NCI-H69 (cell line): Measurements from ENCODE around the gene ZNF174.
A peak's percentile ranks its signal among the peaks of the same experiment; 100 is the strongest.

Experiments
- DNase-seq: peaks from one replicate; lab custom pipeline; 2025; lab: John Stamatoyannopoulos, UW

Gene ZNF174

GRCh38 chr16:3400779-3401688 is at the start of gene ZNF174, which contains the start of gene ZSCAN32:
Gene ZNF174 (plus strand): TSS chr16:3401215. CDS start chr16:3402005, 790 bp downstream.
Gene ZSCAN32 (minus strand): TSS chr16:3401004. CDS start chr16:3397557, 3,447 bp downstream.
- peak; percentile 99 for DNase-seq

DNA sequence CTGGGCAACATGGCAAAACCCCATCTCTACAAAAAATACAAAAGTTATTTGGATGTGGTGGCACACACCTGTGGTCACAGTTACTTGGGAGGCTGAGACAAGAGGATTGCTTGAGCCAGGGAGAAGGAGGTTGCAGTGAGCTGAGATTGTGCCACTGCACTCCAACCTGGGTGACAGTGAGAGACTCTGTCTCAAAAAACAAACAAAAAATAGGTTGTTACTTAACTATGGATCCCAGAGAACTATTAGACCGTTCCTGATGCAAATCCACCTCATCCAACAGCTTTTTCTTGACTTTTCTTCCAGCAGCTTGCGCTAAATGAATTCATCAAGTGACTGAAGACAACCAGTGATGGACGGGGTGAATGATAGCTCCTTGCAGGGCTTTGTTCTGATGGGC is 45.4 kb upstream of the ZNF174 start, which contains the start of gene OR2C1:
TSS of gene OR2C1 (plus strand) at position 301 of the 400 bp plus-strand sequence. CDS start at position 353, 52 bp downstream.
- DNase-seq, result no peak

- DNase-seq, result no peak
Observed at GRCh38 chr16:3356118-3356517, 44.9 kb upstream of the ZNF174 start.

- no peak for DNase-seq
Observed at GRCh38 chr16:3358871-3359270, 42.1 kb upstream of the ZNF174 start.

- no peak for DNase-seq
Observed at GRCh38 chr16:3362931-3363330, 38.1 kb upstream of the ZNF174 start.

DNA sequence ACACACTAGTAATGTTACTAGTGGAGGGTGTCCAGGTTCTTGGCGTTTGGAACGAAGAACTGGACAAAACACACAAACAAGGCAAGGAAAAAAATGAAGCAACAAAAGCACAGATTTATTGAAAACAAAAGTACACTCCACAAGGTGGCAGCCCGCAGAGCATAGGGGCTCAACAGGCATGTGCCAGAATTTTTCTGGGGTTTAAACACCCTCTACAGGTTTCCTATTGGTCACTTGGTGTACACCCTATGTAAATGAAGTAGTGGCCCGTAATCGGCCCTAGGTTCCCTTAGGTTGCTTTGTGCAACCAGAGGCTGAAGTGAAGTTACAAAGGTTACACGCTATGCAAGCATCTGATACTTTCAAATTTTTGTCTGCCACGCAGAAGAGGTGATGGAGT is 37.2 kb upstream of the ZNF174 start:
- DNase-seq, result no peak

- peak; percentile 97 for DNase-seq
Observed at GRCh38 chr16:3364774-3365427, 36.1 kb upstream of the ZNF174 start.

GRCh38 chr16:3369073-3369472 is 31.9 kb upstream of the ZNF174 start:
- DNase-seq, result no peak

- DNase-seq, result no peak
Observed at GRCh38 chr16:3375680-3376079, 25.3 kb upstream of the ZNF174 start.

GRCh38 chr16:3377917-3378316 is 23.1 kb upstream of the ZNF174 start:
- DNase-seq, result no peak

DNA sequence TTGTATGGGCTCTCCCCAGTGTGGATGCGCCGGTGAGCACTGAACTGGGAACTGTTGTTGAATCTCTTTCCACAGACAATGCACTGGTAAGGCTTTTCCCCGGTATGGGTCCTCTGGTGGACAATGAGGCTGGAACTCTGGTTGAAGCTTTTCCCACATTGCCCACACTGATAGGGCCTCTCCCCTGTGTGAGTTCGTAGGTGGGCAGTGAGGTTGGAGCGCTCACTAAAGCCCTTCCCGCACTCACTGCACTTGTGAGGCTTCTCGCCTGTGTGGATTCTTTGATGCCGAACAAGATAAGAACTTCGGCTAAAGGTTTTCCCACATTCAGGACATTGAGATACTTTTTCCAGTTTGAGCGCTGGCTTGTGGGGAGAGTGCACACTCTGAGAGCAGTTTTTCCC is 18.0 kb upstream of the ZNF174 start:
- DNase-seq, result no peak

- no peak for DNase-seq
Observed at GRCh38 chr16:3388325-3388724, 12.7 kb upstream of the ZNF174 start.

DNA sequence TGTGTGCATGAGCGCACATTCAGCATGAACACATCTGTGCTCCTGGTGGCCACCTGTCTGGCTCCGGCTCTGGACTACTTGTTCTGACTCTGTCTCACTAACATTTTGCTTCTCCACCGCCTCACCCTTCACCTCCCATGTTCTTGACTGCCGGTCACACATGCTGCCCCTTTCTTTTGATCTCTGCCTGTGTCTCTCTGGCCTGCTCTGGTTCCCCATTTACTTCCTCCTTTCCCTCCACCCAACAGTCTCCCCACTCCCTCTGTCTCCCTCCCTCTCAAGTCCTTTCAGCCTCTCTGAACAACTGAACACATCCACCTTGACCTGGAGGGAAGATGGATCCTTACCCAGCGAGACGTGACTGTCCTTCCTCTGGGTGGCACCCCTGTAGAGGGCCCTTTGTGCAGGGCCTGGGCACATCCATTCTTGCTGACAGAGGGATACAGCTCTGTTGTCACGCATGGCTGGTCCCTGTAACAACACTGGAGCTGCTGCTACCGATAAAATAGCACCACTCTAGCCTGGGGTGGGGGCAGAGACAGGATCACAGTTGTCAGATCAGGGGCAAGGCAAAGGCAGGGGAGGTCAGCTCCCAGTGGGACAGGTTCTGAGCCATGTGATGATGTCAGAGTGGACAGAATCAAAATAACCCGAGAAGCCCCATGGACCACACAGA is 11.2 kb upstream of the ZNF174 start:
- DNase-seq, result no peak

DNA sequence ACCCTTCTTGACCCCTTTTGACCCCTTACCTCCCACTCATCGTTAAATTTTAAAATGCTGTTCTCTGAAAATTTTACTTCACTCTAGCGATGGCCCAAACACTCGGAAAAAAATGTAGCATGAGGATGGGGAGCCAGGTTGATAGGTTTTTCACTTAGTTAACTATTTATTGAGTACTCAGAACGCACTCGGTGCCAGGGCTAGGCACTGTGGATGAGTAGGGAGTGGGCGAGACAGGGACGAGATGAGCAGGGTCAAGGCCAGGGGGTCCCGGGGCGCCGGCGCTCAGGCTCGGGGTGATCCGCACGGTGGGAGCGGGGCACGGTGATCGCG is 603 bp upstream of the ZNF174 start:
- no peak for DNase-seq

GRCh38 chr16:3401719-3402397 is 843 bp downstream of the ZNF174 start:
- DNase-seq, result peak; percentile 54

GRCh38 chr16:3408561-3409197 is 7.7 kb downstream of the ZNF174 start:
- no peak for DNase-seq

- DNase-seq, result no peak
Observed at GRCh38 chr16:3413730-3414379, 12.8 kb downstream of the ZNF174 start.

- DNase-seq, result no peak
Observed at GRCh38 chr16:3431779-3432219, 30.8 kb downstream of the ZNF174 start.

GRCh38 chr16:3434373-3434772 is 33.4 kb downstream of the ZNF174 start:
- DNase-seq, result no peak

DNA sequence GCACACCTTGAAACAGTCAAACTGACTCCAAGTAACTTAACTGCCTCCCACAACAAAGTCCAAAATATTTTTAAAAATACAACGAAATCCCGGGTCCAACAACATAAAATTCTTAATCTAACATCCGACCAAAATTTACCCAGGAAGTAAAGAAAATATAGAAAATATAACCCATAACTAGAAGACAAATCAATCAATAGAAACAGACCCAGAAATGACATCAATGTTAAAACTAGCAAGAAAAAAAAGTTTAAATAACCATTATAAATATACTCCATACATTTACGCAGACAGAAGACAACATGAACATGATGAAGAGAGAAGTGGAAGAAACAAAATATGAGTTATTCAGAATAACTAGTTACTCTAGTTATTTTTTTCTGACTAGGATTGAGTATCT is 38.6 kb downstream of the ZNF174 start:
- DNase-seq, result no peak
